Psoas muscle (tissue), 8 donors: ENCODE data around the gene CERS3. TPM values are rescaled to one million over a fixed set of nuclear protein-coding genes. Genes with fewer than 3 reads are reported as not detected.
A peak's percentile ranks its signal among the peaks of the same experiment; 100 is the strongest.

Source experiments
- ATAC-seq, 4 donors: fragments of 200-7000 bp; cut with Tn5 transposase; one replicate each; pipeline ENCODE4 v1.9.1; 2020; ENCODE audit warnings: moderate library complexity in 3 of 4, mild to moderate bottlenecking in 2 of 4
- DNase-seq, 2 donors: peaks; one replicate each; pipeline ENCODE4 v3.0.0-alpha.2; 2020
- H3K27ac ChIP-seq: fragments of 200-600 bp; one replicate; pipeline ENCODE4 v1.8.0; 2022
- H3K27me3 ChIP-seq, 3 donors: fragments of 200-600 bp in 1 of 3; one replicate each; pipeline versions ENCODE4 v1.6.1 to v1.8.0; 2013 to 2022; ENCODE audit warnings: low read length in 2 of 3, mild to moderate bottlenecking in 2 of 3, moderate library complexity in 1 of 3; ENCODE audit not compliant: insufficient read depth in 3 of 3
- H3K36me3 ChIP-seq, 2 donors: fragments of 200-600 bp in 1 of 2; one replicate each; pipeline versions ENCODE4 v1.6.1 to v1.8.0; 2013 to 2022; ENCODE audit warnings: low read depth in 1 of 2, mild to moderate bottlenecking in 1 of 2, moderate library complexity in 1 of 2; ENCODE audit not compliant: insufficient read depth in 1 of 2
- H3K4me1 ChIP-seq: fragments of 200-600 bp; one replicate; pipeline ENCODE4 v1.8.0; 2022
- H3K4me3 ChIP-seq: fragments of 200-600 bp; one replicate; pipeline ENCODE4 v1.8.0; 2022; ENCODE audit warnings: mild to moderate bottlenecking
- H3K9me3 ChIP-seq: fragments of 200-600 bp; one replicate; pipeline ENCODE4 v1.8.0; 2022
- WGBS, 3 donors: extraction: QIAGEN DNeasy Blood & Tissue Kit; methylation state at CpG; one replicate each; pipeline versions ENCODE4 v1.1.6 to v1.1.7; 2013; 5-methylcytosine and 5-hydroxymethylcytosine counted together
- intact Hi-C, 2 donors: fragments of 100-400 bp; cut with DNase I; formaldehyde crosslinking; loops; one replicate each; pipeline versions ENCODE4 v1.11.0 to v1.14.2; 2022
- polyA plus RNA-seq, 3 donors: library from polyadenylated mRNA; stranded (reverse); fragments of 200-250 nt; gene quantifications; one replicate each; pipeline ENCODE4 v1.2.3, GENCODE V29; 2013
- total RNA-seq, 4 donors: library from RNA; stranded (reverse); fragmentation: NEBNext Ultra II Directional in 2 of 4; extraction: Animal tissue kit (Norgen Biotek cat#: 25700) in 2 of 4; gene quantifications; one replicate each; pipeline versions ENCODE4 v1.2.1 to v1.2.4, GENCODE V29; 2021 to 2023
- TF ChIP-seq, protein P1 (sequence below): fragments of 200-600 bp; IDR thresholded peaks from one replicate; pipeline ENCODE4 v1.8.0; 2022; ENCODE audit warnings: antibody characterized with exemption
- donor health status: healthy with polysubstance abuse.
- donor health status: DM: no; HTN: no; CAD: no; lungs with moderate emphysema.
- donor health status: Bipolar disorder and iron deficiency.
- donor health status: healthy.
- donor health status: DM: yes; HTN: yes; CAD: no.
- donor health status: DM: no; HTN: no; CAD: no.
- donor health status: DM: no; HTN: no; CAD: no.
- donor health status: DM: yes; HTN: yes; CAD: no.

The CERS3 gene
- total and polyA plus RNA-seq, 7 donors = 0.05 to 0.49 (median 0.15) TPM; not detected in 2

DNA sequence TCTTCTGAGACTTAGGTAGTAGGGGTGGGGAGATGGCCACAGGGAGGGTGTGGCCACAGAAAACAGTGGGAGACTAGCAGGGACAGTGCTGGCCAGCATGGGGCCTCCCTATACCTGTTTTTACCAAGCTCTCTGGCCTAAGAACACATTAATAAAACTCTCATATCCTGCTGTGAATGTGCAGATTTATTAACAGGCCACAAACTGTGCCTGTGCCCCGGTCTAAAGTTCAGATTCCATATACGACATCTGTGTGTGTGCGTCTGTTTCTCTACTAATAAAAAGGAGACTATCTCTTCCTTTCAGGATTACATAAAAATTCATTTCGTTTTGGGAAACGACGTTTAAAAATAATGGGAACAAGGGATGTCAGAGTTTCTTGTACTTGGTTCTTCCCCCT lies 94.2 kb downstream of the CERS3 start:
- TF ChIP-seq, protein P1, sequence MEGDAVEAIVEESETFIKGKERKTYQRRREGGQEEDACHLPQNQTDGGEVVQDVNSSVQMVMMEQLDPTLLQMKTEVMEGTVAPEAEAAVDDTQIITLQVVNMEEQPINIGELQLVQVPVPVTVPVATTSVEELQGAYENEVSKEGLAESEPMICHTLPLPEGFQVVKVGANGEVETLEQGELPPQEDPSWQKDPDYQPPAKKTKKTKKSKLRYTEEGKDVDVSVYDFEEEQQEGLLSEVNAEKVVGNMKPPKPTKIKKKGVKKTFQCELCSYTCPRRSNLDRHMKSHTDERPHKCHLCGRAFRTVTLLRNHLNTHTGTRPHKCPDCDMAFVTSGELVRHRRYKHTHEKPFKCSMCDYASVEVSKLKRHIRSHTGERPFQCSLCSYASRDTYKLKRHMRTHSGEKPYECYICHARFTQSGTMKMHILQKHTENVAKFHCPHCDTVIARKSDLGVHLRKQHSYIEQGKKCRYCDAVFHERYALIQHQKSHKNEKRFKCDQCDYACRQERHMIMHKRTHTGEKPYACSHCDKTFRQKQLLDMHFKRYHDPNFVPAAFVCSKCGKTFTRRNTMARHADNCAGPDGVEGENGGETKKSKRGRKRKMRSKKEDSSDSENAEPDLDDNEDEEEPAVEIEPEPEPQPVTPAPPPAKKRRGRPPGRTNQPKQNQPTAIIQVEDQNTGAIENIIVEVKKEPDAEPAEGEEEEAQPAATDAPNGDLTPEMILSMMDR = no peak
- peak in 2 of 4 donors; percentile 34 to 40 for ATAC-seq
- no peaks in the 10 kb centered on the region for H3K9me3 ChIP-seq
- no peaks in the 10 kb centered on the region for H3K27me3 ChIP-seq
- no peaks in the 10 kb centered on the region for H3K36me3 ChIP-seq
- no peak overlapping the region for H3K4me3 ChIP-seq
- intact Hi-C loops = loop anchor here (5.0 to 10.0 kb wide), 2 partner anchors 82 to 130 kb away; no protein-coding TSS in a partner anchor
- no peak for DNase-seq
- H3K27ac ChIP-seq = peak overlapping the region; percentile 66
- WGBS, 3 donors = 74 to 89% (median 76%) methylated on average over 6 of the region's 6 CpGs
- H3K4me1 ChIP-seq = peaks cover 12% of the 10 kb centered on the region

DNA sequence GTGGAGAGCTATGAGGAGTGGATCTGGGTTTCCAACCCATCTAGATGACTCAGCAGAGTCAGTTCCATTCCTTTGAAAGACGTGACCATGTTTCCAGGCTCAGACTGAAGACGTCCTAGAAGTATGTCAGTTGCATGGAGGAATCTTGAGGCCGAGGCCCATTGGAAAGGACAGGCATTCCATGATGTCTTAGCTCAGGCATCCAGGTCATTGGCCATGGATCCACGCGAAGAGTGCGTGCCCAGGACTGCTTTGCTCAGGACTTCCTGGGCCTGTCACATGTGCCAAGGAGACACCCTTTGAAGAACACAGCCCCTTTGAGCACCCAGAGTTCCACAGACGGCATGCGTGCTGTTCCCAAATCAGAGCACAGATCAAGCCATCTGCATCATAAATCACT lies 94.7 kb downstream of the CERS3 start:
- peak in 1 of 2 donors; percentile 58 for DNase-seq
- intact Hi-C loops = loop anchor here (5.0 to 10.0 kb wide), 2 partner anchors 82 to 131 kb away; no protein-coding TSS in a partner anchor
- WGBS, 3 donors = 37 to 62% (median 38%) methylated on average over 8 of the region's 8 CpGs
- H3K27ac ChIP-seq = peak overlapping the region; percentile 66
- H3K4me1 ChIP-seq = peaks cover 17% of the 10 kb centered on the region
- no peaks in the 10 kb centered on the region for H3K36me3 ChIP-seq
- TF ChIP-seq, protein P1 = no peak
- ATAC-seq = peak; percentile 74 to 92 (median 82)
- H3K4me3 ChIP-seq = no peak overlapping the region
- H3K9me3 ChIP-seq = no peaks in the 10 kb centered on the region
- no peaks in the 10 kb centered on the region for H3K27me3 ChIP-seq

DNA sequence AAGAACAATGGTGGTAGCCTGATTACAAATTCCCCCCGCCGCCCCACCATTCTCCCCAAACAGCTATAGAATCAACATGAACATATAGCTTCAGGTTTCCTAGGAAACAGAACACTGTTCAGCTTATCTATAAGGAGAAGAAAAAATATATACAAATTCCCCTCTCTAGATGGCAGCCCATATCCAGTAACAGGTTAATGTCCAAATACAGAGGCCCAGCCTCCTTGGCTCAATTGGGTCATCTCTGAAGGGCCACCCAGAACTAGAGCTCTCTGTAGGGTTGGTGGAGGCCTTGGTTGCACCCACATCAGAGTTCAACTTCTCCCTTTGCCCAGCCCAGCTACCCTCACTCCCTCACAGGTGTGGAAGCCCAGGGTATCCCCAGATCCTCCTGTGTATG lies 95.4 kb downstream of the CERS3 start:
- TF ChIP-seq, protein P1 = no peak
- no peaks in the 10 kb centered on the region for H3K9me3 ChIP-seq
- H3K27ac ChIP-seq = peak overlapping the region; percentile 66
- H3K27me3 ChIP-seq = no peaks in the 10 kb centered on the region
- H3K4me3 ChIP-seq = no peak overlapping the region
- 96 to 100% (median 98%) methylated on average over 2 of the region's 2 CpGs for WGBS, 3 donors
- peak in 3 of 4 donors; percentile 21 to 31 (median 26) for ATAC-seq
- peaks cover 24% of the 10 kb centered on the region for H3K4me1 ChIP-seq
- intact Hi-C loops = loop anchor here (5.0 to 10.0 kb wide), 2 partner anchors 81 to 131 kb away; no protein-coding TSS in a partner anchor
- no peaks in the 10 kb centered on the region for H3K36me3 ChIP-seq
- no peak for DNase-seq

DNA sequence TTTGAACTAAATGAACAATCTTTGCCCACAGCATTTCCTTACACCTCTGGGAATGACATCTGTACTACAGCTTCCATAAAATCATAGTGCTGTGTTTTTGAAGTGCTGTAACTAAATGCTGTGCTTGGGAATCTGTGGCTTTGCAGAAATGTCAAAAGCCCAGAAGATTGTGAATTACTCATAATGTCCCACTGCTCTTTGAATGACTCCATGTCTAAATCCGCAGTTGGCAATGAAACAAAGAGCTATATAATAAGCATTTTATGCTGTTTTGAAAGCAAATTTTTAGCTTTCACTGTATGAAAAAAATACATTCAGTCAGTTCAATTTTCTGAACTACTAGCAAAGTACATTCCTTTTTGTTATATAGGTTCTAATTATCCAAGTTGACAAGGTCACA lies 98.3 kb downstream of the CERS3 start:
- Histone ChIP-seq H3K36me3 (no peaks in the 10 kb centered on the region), H3K9me3 (no peaks in the 10 kb centered on the region), H3K4me3 (no peak overlapping the region), H3K27ac (no peak overlapping the region), H3K27me3 (no peaks in the 10 kb centered on the region), H3K4me1 (peaks cover 24% of the 10 kb centered on the region)
- no peak for DNase-seq
- WGBS, 3 donors = 43 to 63% (median 60%) methylated on average over 1 of the region's 1 CpG
- TF ChIP-seq, protein P1 = no peak
- ATAC-seq = no peak
- intact Hi-C loops = loop anchor here (5.0 to 10.0 kb wide), 2 partner anchors 78 to 134 kb away; no protein-coding TSS in a partner anchor
